ENCODE data around the gene ATP8B4. TPM values are rescaled to one million over a fixed set of nuclear protein-coding genes. Genes with fewer than 3 reads are reported as not detected.
A peak's percentile ranks its signal among the peaks of the same experiment; 100 is the strongest.

The ATP8B4 gene
- total RNA-seq, 1 donor from 2014 or later: 9.0 TPM

DNA sequence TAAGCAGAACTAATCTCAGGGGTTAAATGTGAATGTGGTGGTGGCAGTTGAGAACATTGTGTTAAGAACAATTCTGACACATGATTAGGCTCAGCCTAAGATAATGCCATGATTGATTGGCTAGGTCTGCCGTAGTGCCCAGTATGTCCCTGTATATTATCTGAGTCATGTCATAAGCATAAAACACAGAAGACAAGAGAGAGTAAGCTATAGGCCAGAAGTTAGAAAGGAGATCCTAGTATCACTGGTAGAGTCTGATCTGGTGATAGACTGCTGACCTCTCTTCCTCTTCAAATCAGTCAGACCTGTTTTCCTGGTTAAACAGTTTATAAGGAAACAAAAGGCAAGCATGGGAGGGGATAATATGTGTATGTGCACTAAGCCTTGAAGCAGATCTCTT lies 30.1 kb upstream of the ATP8B4 start:
- Histone ChIP-seq H3K9me3 (no peaks in the 10 kb centered on the region), H3K36me3 (no peaks in the 10 kb centered on the region), H3K4me1 (no peaks in the 10 kb centered on the region), H3K27me3 (ENCODE audit: low read depth) (no peaks in the 10 kb centered on the region), H3K4me3 (no peak overlapping the region), H3K27ac (no peak overlapping the region)
- TF ChIP-seq, protein P1, sequence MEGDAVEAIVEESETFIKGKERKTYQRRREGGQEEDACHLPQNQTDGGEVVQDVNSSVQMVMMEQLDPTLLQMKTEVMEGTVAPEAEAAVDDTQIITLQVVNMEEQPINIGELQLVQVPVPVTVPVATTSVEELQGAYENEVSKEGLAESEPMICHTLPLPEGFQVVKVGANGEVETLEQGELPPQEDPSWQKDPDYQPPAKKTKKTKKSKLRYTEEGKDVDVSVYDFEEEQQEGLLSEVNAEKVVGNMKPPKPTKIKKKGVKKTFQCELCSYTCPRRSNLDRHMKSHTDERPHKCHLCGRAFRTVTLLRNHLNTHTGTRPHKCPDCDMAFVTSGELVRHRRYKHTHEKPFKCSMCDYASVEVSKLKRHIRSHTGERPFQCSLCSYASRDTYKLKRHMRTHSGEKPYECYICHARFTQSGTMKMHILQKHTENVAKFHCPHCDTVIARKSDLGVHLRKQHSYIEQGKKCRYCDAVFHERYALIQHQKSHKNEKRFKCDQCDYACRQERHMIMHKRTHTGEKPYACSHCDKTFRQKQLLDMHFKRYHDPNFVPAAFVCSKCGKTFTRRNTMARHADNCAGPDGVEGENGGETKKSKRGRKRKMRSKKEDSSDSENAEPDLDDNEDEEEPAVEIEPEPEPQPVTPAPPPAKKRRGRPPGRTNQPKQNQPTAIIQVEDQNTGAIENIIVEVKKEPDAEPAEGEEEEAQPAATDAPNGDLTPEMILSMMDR (IDR thresholded peaks at IDR 0.05): no peak
- ATAC-seq (no peak), DNase-seq (no peak)
- intact Hi-C loops (cut with DNase I): no loop called here

DNA sequence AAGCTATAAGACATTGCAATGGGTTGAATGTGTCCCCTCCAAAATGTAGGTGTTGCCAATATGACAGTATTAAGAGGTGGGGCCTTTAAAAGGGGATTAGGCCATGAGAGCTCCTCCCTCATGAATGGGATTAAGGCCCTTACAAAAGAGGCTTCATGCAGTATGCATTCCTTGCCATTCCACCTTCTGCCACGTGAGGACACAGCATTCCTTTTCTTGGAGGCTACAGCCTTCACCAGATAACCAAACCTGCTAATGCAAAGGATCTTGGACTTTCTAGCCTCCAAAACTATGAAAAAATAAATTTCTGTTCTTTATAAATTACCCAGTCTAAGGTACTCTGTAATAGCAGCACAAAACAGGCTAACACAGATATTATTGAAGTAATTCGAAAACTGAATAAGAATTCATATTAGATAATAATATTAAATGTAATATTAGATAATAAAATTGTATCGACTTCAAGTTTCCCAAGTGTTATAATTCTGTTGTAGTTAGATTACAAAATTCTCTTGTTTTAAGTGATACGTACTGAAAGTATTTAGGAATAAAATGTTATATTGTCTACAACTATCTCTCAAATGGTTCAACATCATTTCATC lies 29.4 kb upstream of the ATP8B4 start:
- TF ChIP-seq, protein P1 (IDR thresholded peaks at IDR 0.05): peak; percentile 25
- Histone ChIP-seq H3K4me1 (no peaks in the 10 kb centered on the region), H3K27me3 (ENCODE audit: low read depth) (no peaks in the 10 kb centered on the region), H3K36me3 (no peaks in the 10 kb centered on the region), H3K27ac (no peak overlapping the region), H3K9me3 (no peaks in the 10 kb centered on the region), H3K4me3 (no peak overlapping the region)
- intact Hi-C loops (cut with DNase I): no loop called here
- no peak for DNase-seq
- no peak for ATAC-seq

DNA sequence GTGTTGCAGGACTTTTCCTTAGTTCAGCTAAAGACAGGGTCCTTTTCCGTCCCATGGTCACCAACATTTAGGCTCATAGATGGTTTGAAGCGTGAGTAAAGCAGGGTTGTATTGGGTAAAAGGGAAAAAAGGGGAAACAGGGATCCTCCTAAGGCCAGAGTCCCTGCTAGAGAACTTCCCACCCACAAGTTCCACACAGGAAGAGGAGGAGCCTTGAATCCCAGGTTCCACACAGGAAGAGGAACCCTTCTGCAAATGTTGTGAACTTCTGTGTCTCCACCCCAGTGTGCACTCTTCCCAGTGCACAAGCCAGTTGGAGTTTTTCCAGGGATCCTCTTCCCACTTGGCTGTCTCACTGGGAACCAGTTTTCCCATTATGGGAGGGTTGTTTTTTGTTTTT lies 27.6 kb upstream of the ATP8B4 start:
- ATAC-seq: peak in 1 of 2 donors; percentile 37
- Histone ChIP-seq H3K27ac (no peak overlapping the region), H3K4me3 (no peak overlapping the region), H3K4me1 (no peaks in the 10 kb centered on the region), H3K9me3 (no peaks in the 10 kb centered on the region), H3K27me3 (ENCODE audit: low read depth) (no peaks in the 10 kb centered on the region), H3K36me3 (no peaks in the 10 kb centered on the region)
- TF ChIP-seq, protein P1 (IDR thresholded peaks at IDR 0.05): no peak
- no peak for DNase-seq
- intact Hi-C loops (cut with DNase I): no loop called here

DNA sequence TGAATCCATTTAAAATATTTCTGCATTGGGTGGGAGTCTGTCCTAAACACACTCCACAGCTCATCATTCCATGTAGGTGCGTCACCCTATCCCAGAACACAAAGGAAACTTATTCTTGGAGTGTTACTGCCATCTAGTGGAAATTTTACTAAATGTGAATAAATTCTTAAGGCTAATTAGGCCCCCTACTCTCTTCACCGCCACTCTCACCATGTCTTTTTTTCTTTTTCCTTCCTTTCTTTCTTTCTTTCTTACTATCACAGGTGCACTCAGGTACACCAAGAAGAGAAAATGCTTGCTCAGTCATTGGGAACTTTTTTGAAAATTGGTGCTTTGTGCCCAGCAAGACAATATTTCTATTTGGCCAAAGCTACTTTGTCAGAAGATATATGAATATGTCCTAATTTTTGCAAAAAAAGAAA lies 26.4 kb upstream of the ATP8B4 start:
- DNase-seq (no peak), ATAC-seq (peak; percentile 86 to 87)
- no peaks in the 10 kb centered on the region for H3K27me3 ChIP-seq (ENCODE audit: low read depth)

DNA sequence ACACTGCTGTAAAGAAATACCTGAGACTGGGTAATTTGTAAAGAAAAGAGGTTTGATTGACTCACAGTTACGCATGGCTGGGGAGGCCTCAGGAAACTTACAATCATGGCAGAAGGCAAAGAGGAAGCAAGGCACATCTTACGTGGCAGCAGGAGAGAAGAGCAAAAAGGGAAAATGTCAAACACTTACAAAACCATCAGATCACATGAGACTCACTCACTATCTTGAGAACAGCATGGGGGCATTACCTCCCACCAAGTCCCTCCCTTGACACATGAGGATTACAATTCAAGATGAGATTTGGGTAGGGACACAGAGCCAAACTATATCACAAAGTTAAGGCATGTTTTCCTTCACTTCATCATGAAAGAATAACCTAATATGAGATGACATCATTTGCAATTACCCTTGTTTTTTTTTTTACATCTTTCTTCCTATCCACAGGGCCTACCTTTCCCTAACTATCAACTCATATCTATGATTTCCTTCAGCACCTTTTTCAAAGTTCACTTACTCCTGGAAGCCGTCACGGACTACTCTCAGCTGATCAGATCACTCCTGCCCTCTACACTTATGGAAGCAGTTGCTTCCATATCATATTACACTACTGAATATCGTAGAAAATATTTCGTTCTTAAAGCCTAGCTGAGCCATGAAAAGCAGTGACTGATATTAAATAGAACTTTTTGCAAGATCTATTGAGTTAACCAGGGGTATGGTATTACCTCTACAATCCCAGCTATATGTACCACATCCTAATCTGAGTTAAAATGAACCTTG lies 25.5 kb upstream of the ATP8B4 start:
- DNase-seq (no peak), ATAC-seq (no peak)
- Histone ChIP-seq H3K4me3 (no peak overlapping the region), H3K27ac (no peak overlapping the region), H3K4me1 (no peaks in the 10 kb centered on the region), H3K36me3 (no peaks in the 10 kb centered on the region), H3K9me3 (no peaks in the 10 kb centered on the region), H3K27me3 (ENCODE audit: low read depth) (no peaks in the 10 kb centered on the region)
- TF ChIP-seq, protein P1 (IDR thresholded peaks at IDR 0.05): no peak
- intact Hi-C loops (cut with DNase I): no loop called here

More for the DNA sequence above, 26.4 kb upstream of the ATP8B4 start:
- Histone ChIP-seq H3K4me1 (no peaks in the 10 kb centered on the region), H3K27ac (no peak overlapping the region), H3K4me3 (no peak overlapping the region), H3K9me3 (no peaks in the 10 kb centered on the region), H3K36me3 (no peaks in the 10 kb centered on the region)
- TF ChIP-seq, protein P1 (IDR thresholded peaks at IDR 0.05): peak; percentile 61
- intact Hi-C loops (cut with DNase I): no loop called here

Measured in lower lobe of right lung (tissue), 2 donors.